ENCODE results near the gene CHI3L2. TPM values are rescaled to one million over a fixed set of nuclear protein-coding genes. Genes with fewer than 3 reads are reported as not detected.

CHI3L2 gene
- total RNA-seq, 2 donors from 2014 or later, result 9.0 to 10.6 TPM

GRCh38 chr1:111218701-111219556, 8.6 kb upstream of the CHI3L2 start:
- no peaks in the 10 kb centered on the region for H3K27me3 Mint-ChIP-seq (ENCODE audit: low read depth)
- peak overlapping the region; percentile 91 for H3K27ac Mint-ChIP-seq
- DNase-seq (no peak), ATAC-seq (replicated peaks in 1 of 2) (no peak)
- peak overlapping the region; percentile 76 to 82 for H3K4me3 Mint-ChIP-seq
- peaks cover 98% of the 10 kb centered on the region for H3K4me1 Mint-ChIP-seq (ENCODE audit: low read depth)
- H3K36me3 Mint-ChIP-seq (ENCODE audit: insufficient read depth in 2 of 2), result peaks cover 0 to 8% of the 10 kb centered on the region in 2 donors
- peaks cover 0 to 7% of the 10 kb centered on the region in 2 donors for H3K9me3 Mint-ChIP-seq

- no peaks in the 10 kb centered on the region for H3K27me3 Mint-ChIP-seq (ENCODE audit: low read depth)
- peaks cover 98% of the 10 kb centered on the region for H3K4me1 Mint-ChIP-seq (ENCODE audit: low read depth)
- peak in 1 of 2 donors; percentile 49 for DNase-seq
- ATAC-seq (replicated peaks in 1 of 2), result peak; percentile 9 to 16
- peak overlapping the region; percentile 54 to 89 for H3K4me3 Mint-ChIP-seq
- peaks cover 0 to 8% of the 10 kb centered on the region in 2 donors for H3K36me3 Mint-ChIP-seq (ENCODE audit: insufficient read depth in 2 of 2)
- H3K9me3 Mint-ChIP-seq, result peaks cover 0 to 7% of the 10 kb centered on the region in 2 donors
- H3K27ac Mint-ChIP-seq, result peak overlapping the region; percentile 38
These were observed 7.8 kb upstream of the CHI3L2 start for GRCh38 chr1:111219557-111220286.

- DNase-seq (no peak), ATAC-seq (replicated peaks in 1 of 2) (no peak)
- Mint-ChIP-seq H3K4me1 (ENCODE audit: low read depth) (peaks cover 98% of the 10 kb centered on the region), H3K36me3 (ENCODE audit: insufficient read depth in 2 of 2) (peaks cover 0 to 8% of the 10 kb centered on the region in 2 donors), H3K4me3 (peak overlapping the region; percentile 55 to 89), H3K27ac (peak overlapping the region; percentile 62), H3K9me3 (peaks cover 0 to 7% of the 10 kb centered on the region in 2 donors), H3K27me3 (ENCODE audit: low read depth) (no peaks in the 10 kb centered on the region)
These were observed 7.1 kb upstream of the CHI3L2 start for GRCh38 chr1:111220302-111220890.

GRCh38 chr1:111221276-111221632, 6.3 kb upstream of the CHI3L2 start:
- Mint-ChIP-seq H3K4me3 (peak overlapping the region; percentile 89 to 95), H3K27ac (peak overlapping the region; percentile 81), H3K27me3 (ENCODE audit: low read depth) (no peaks in the 10 kb centered on the region), H3K4me1 (ENCODE audit: low read depth) (peaks cover 98% of the 10 kb centered on the region), H3K9me3 (peaks cover 0 to 7% of the 10 kb centered on the region in 2 donors), H3K36me3 (ENCODE audit: insufficient read depth in 2 of 2) (peaks cover 0 to 8% of the 10 kb centered on the region in 2 donors)
- ATAC-seq (replicated peaks in 1 of 2) (no peak), DNase-seq (no peak)

GRCh38 chr1:111221633-111222291, 5.8 kb upstream of the CHI3L2 start:
- peak overlapping the region; percentile 81 for H3K27ac Mint-ChIP-seq
- H3K4me1 Mint-ChIP-seq (ENCODE audit: low read depth), result peaks cover 98% of the 10 kb centered on the region
- peak; percentile 70 to 77 for DNase-seq
- peak overlapping the region; percentile 89 to 95 for H3K4me3 Mint-ChIP-seq
- H3K9me3 Mint-ChIP-seq, result peaks cover 0 to 7% of the 10 kb centered on the region in 2 donors
- peak; percentile 73 to 75 for ATAC-seq (replicated peaks in 1 of 2)
- H3K27me3 Mint-ChIP-seq (ENCODE audit: low read depth), result no peaks in the 10 kb centered on the region
- H3K36me3 Mint-ChIP-seq (ENCODE audit: insufficient read depth in 2 of 2), result peaks cover 0 to 8% of the 10 kb centered on the region in 2 donors

- H3K27me3 Mint-ChIP-seq (ENCODE audit: low read depth), result no peaks in the 10 kb centered on the region
- H3K36me3 Mint-ChIP-seq (ENCODE audit: insufficient read depth in 2 of 2), result peaks cover 0 to 8% of the 10 kb centered on the region in 2 donors
- peak overlapping the region; percentile 89 to 95 for H3K4me3 Mint-ChIP-seq
- DNase-seq (peak; percentile 81 to 91), ATAC-seq (replicated peaks in 1 of 2) (peak; percentile 30 to 43)
- peak overlapping the region; percentile 96 for H3K27ac Mint-ChIP-seq
- peaks cover 98% of the 10 kb centered on the region for H3K4me1 Mint-ChIP-seq (ENCODE audit: low read depth)
- H3K9me3 Mint-ChIP-seq, result peaks cover 0 to 7% of the 10 kb centered on the region in 2 donors
These were observed 5.0 kb upstream of the CHI3L2 start for GRCh38 chr1:111222308-111223125.

- Mint-ChIP-seq H3K27ac (peak overlapping the region; percentile 96), H3K36me3 (ENCODE audit: insufficient read depth in 2 of 2) (peaks cover 0 to 6% of the 10 kb centered on the region in 2 donors), H3K4me3 (peak overlapping the region; percentile 89 to 95), H3K4me1 (ENCODE audit: low read depth) (peaks cover 98% of the 10 kb centered on the region), H3K27me3 (ENCODE audit: low read depth) (no peaks in the 10 kb centered on the region), H3K9me3 (peaks cover 0 to under 1% of the 10 kb centered on the region in 2 donors)
- DNase-seq (no peak), ATAC-seq (replicated peaks in 1 of 2) (no peak)
These were observed 4.3 kb upstream of the CHI3L2 start for GRCh38 chr1:111223126-111223685.

- no peaks in the 10 kb centered on the region for H3K27me3 Mint-ChIP-seq (ENCODE audit: low read depth)
- no peaks in the 10 kb centered on the region for H3K36me3 Mint-ChIP-seq (ENCODE audit: insufficient read depth in 2 of 2)
- no peak for ATAC-seq (replicated peaks in 1 of 2)
- H3K27ac Mint-ChIP-seq, result peak overlapping the region; percentile 87
- no peak for DNase-seq
- no peaks in the 10 kb centered on the region for H3K9me3 Mint-ChIP-seq
- H3K4me3 Mint-ChIP-seq, result peak overlapping the region; percentile 79 to 92
- H3K4me1 Mint-ChIP-seq (ENCODE audit: low read depth), result peaks cover 98% of the 10 kb centered on the region
These were observed 2.4 kb upstream of the CHI3L2 start for GRCh38 chr1:111225091-111225490.

GRCh38 chr1:111225717-111226400, 1.7 kb upstream of the CHI3L2 start:
- H3K4me3 Mint-ChIP-seq, result peak overlapping the region; percentile 79 to 92
- peak overlapping the region; percentile 87 for H3K27ac Mint-ChIP-seq
- H3K36me3 Mint-ChIP-seq (ENCODE audit: insufficient read depth in 2 of 2), result no peaks in the 10 kb centered on the region

GRCh38 chr1:111227851-111228747, 586 bp downstream of the CHI3L2 start:
- no peak for DNase-seq
- Mint-ChIP-seq H3K27ac (no peak overlapping the region), H3K27me3 (ENCODE audit: low read depth) (no peaks in the 10 kb centered on the region), H3K36me3 (ENCODE audit: insufficient read depth in 2 of 2) (no peaks in the 10 kb centered on the region), H3K4me1 (ENCODE audit: low read depth) (peaks cover 92% of the 10 kb centered on the region), H3K4me3 (peak overlapping the region; percentile 55 to 76), H3K9me3 (no peaks in the 10 kb centered on the region)
- peak; percentile 32 to 59 for ATAC-seq (replicated peaks in 1 of 2)

More at GRCh38 chr1:111225717-111226400, 1.7 kb upstream of the CHI3L2 start:
- no peak for ATAC-seq (replicated peaks in 1 of 2)
- no peak for DNase-seq
- Mint-ChIP-seq H3K27me3 (ENCODE audit: low read depth) (no peaks in the 10 kb centered on the region), H3K9me3 (no peaks in the 10 kb centered on the region), H3K4me1 (ENCODE audit: low read depth) (peaks cover 98% of the 10 kb centered on the region)

Measured in activated T-cell treated with anti-CD3 and anti-CD28 coated beads, Interleukin-2, amount 50 U/mL, for 72 hours (primary cell).